LoVo (cell line): Measurements from ENCODE around the gene PRICKLE3.
A peak's percentile ranks its signal among the peaks of the same experiment; 100 is the strongest.

Experiments used
- DNase-seq: peaks from one replicate; pipeline ENCODE4 v3.0.0-alpha.2; 2016; ENCODE audit warnings: low spot score

Gene PRICKLE3, protein sequence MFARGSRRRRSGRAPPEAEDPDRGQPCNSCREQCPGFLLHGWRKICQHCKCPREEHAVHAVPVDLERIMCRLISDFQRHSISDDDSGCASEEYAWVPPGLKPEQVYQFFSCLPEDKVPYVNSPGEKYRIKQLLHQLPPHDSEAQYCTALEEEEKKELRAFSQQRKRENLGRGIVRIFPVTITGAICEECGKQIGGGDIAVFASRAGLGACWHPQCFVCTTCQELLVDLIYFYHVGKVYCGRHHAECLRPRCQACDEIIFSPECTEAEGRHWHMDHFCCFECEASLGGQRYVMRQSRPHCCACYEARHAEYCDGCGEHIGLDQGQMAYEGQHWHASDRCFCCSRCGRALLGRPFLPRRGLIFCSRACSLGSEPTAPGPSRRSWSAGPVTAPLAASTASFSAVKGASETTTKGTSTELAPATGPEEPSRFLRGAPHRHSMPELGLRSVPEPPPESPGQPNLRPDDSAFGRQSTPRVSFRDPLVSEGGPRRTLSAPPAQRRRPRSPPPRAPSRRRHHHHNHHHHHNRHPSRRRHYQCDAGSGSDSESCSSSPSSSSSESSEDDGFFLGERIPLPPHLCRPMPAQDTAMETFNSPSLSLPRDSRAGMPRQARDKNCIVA

DNA sequence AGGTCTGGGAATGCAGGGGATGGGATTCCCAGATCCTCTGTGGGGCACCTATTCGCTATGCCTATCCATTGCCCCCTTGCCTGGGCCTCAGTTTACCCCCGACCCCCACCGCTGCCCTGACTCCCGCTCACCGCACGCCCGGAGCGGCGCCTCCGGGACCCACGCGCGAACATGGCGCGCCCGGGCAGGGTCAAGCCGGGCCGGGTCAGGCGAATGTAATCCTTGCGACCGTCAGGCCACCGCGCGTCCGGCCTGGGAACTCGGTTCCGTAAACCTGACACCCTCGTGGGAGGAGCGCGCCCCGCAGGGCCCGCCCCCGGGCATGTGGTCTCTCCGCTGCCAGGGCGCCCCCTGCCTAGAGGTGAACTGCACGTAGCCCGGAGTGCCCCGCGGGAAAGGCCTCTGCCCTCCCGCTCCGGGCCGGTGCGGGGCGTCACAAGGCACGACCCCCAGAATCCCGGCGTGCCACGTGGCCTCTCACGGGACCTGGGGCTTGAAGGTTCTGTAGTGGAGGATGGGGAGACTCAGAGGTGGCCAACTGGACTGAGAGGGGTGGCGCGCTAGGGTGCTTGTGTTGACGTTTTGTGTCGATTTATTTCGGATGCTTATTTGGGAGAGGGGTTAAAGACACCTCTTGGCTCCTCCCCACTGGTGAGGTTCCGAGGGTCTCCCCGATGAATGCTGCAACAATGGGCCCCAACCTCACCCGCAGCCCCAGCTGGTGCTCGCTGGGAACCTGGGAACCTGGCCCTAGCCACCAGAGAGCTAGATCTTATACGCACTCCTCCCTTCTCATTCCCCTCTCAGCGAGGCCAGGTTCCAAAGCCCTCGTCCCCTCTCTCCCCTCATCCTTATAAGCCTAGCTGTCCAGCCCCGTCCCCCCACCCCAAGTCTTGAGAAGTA is at the start of gene PRICKLE3:
Gene PRICKLE3, minus strand, starts transcription at position 249 of the 903 bp plus-strand sequence. Its CDS starts 76 bp downstream, at position 173.
- DNase-seq: peak; percentile 74

- DNase-seq: no peak
Measured at GRCh38 chrX:49233887-49234555, 47.8 kb upstream of the PRICKLE3 start.

GRCh38 chrX:49233176-49233575 is 47.0 kb upstream of the PRICKLE3 start, which contains the start of gene CACNA1F:
Gene CACNA1F, minus strand, starts transcription at chrX:49233340. Its CDS starts 31 bp downstream, at chrX:49233309.
- no peak for DNase-seq

GRCh38 chrX:49232525-49232924 is 46.4 kb upstream of the PRICKLE3 start:
- DNase-seq: no peak

DNA sequence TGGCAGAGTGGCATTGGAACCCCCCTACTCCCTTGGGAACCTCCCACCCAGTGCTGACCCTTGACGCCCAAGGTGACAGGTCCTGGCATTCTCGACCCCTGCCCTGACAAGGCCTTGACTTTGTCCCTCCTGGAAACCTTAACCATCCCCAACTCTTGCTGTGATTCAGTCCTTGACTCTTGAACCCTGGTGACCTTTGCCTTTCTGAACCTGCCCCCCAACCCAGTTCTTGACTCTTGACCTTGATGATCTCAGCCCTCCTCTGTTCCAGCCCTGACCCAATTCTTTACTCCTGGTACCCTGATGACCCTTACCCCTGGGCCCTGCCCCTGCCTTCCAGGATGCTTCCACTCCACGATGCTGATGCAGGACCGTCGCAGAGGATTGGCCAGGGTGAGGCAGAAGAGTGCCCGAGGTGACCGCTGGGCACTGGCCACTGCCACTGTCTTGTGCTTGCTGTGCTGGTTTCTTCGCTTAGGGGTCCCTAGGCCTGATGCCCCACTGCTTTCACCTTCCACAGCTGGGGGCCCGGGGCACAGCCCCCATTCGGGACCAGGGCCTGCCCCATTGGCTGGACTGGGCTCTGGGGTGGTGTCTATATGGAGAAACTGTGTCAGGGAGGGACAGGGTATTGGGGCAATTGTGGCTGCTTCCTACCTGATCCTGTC is 45.3 kb upstream of the PRICKLE3 start:
- no peak for DNase-seq

DNA sequence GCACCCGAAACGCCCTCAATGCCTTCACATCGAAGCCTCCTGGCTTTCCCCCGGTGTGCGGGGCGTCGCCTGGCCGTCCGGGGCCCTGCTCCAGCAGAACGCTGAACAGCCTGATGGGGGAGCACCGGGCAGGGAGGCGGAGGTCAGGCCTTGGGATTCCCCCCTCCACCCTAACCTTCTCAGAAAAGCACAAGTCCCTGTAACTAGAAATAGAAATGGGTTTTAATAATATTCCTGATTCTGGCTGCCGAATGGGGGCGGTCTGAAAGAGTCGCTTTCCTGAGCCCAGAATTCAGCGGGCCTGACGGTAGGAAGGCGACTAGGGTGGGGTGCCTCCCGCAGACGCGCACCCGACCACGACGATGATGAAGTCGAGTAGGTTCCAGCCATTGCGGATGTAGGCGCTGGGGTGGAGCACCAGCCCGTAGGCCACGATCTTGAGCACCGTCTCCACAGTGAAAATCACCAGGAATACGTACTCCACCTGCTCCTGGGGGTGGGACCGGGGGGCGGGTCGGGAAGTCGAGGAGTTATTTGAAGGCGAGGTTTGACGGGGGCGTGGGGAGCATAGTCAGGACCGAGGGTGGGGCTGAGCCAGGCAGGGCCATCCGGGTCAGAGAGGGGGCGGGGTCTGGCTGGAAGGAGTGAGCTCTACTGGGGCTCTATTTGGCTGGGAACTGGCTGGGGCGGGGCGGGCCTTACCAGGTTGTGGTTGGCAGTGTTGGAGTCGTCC is 44.5 kb upstream of the PRICKLE3 start:
- DNase-seq: peak; percentile 58

- no peak for DNase-seq
Measured at GRCh38 chrX:49228185-49228584, 42.0 kb upstream of the PRICKLE3 start.

DNA sequence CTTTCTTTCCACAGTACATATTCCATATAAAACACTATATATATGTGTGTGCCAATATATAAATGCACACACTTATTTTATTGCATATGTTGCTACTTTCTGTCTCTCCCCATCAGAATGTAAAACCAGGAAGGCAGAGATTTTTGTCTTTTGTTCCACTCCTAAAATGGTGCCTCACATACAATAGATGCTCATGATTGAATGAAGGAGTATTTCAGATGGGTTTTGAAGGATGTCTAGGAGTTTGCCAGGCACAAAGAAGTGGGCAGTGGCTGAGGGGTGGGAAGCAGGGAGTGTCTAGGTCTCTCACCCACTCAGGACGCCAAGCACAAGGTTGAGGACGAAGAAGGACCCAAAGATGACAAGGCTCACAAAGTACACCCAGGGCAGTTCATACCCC is 41.6 kb upstream of the PRICKLE3 start:
- DNase-seq: no peak

DNA sequence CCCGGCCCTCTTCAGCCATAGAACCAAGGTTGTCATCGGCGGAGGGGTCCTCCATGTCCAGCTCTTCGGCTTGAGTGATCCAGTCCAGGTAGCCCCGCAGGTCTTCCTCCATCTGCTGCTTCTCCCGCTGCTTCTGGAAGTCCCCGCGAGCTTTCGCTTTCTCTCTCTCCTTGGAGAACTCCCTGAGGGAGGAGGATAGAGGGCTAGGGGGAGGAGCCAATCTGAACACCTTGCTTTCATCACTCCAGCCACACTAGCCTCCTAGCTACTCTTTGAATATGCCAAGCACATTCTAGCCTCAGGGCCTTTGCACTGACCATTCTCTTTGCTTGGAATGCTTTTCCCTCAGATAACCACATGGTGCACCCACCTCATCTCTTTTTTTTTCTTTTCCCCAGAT is 40.8 kb upstream of the PRICKLE3 start:
- peak; percentile 1 for DNase-seq

- no peak for DNase-seq
Measured at GRCh38 chrX:49225858-49226257, 39.7 kb upstream of the PRICKLE3 start.

DNA sequence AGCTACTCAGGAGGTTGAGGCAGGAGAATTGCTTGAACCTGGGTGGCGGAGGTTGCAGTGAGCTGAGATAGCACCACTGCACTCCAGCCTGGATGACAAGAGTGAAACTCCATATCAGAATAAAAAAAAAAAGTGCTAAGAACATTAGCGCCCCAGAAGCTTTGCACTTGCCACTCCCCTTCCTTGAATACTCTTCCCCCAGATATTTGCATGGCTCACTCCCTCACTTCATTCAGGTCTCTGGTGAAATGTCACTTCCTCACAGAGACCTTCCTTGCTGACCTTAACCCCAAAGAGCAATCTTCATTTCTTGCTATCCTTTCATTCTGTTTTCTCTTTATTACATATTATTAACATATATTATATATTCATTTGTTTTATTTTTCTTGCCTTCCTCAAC is 35.7 kb upstream of the PRICKLE3 start:
- no peak for DNase-seq

GRCh38 chrX:49220100-49220499 is 33.9 kb upstream of the PRICKLE3 start:
- DNase-seq: no peak

GRCh38 chrX:49214996-49215526 is 28.9 kb upstream of the PRICKLE3 start:
- no peak for DNase-seq

GRCh38 chrX:49214416-49214815 is 28.2 kb upstream of the PRICKLE3 start:
- no peak for DNase-seq

- DNase-seq: no peak
Measured at GRCh38 chrX:49212861-49213260, 26.7 kb upstream of the PRICKLE3 start.

GRCh38 chrX:49212209-49212608 is 26.0 kb upstream of the PRICKLE3 start:
- no peak for DNase-seq

- DNase-seq: no peak
Measured at GRCh38 chrX:49211074-49211473, 24.9 kb upstream of the PRICKLE3 start.

DNA sequence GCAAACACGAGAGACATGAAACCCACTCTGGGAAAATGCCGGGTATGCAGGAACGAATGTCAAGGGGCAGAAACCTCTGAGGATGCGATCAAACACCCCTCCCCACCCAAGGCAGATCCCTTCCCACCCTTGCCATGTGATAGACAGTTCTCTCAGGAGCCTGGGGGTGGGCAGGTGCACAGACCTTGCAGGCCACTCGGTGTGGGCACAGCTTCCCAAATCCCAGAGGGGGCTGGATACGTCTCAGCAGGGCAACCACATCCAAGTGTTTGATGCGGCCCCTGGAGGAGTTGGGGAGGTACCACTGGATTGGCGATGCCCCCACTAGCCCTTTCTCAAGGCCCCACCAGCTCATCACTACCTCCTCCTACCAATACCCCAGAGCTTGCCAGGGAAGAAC is 24.2 kb upstream of the PRICKLE3 start:
- DNase-seq: no peak

GRCh38 chrX:49209434-49210251 is 23.5 kb upstream of the PRICKLE3 start:
- DNase-seq: no peak
